Erythroblast (primary cell): ENCODE results near the gene CRYZL1.

Experiments used
- GATA1 ChIP-seq: IDR thresholded peaks from 2 replicates; pipeline ENCODE4 v1.6.1; 2011; ENCODE audit warnings: low read depth, mild to moderate bottlenecking, control low read depth, low read length, moderate library complexity
- POLR2A ChIP-seq: IDR thresholded peaks from 2 replicates; pipeline ENCODE4 v1.6.1; 2011; ENCODE audit warnings: mild to moderate bottlenecking, low read length

GRCh38 chr21:33680870-33681269 lies 39.3 kb upstream of the CRYZL1 start:
- TF ChIP-seq POLR2A (no peak), GATA1 (no peak)
